Testis (tissue), 2 donors: ENCODE results near the gene PDK2.

ENCODE experiments used
- POLR2A ChIP-seq: fragments of 450-650 bp; IDR thresholded peaks from one replicate; pipeline ENCODE4 v1.6.1; 2017; ENCODE audit warnings: antibody characterized with exemption, mild to moderate bottlenecking, moderate library complexity
- TF ChIP-seq, protein P1 (sequence below), 3 experiments: fragments of 450-650 bp in 2 of 3; fragments of 200-600 bp in 1 of 3; sonication (generic) in 1 of 3; IDR thresholded peaks; one replicate each; pipeline ENCODE4 v1.5.1; 2016 to 2019; ENCODE audit warnings: antibody characterized with exemption in 3 of 3, mild to moderate bottlenecking in 2 of 3, moderate library complexity in 1 of 3

DNA sequence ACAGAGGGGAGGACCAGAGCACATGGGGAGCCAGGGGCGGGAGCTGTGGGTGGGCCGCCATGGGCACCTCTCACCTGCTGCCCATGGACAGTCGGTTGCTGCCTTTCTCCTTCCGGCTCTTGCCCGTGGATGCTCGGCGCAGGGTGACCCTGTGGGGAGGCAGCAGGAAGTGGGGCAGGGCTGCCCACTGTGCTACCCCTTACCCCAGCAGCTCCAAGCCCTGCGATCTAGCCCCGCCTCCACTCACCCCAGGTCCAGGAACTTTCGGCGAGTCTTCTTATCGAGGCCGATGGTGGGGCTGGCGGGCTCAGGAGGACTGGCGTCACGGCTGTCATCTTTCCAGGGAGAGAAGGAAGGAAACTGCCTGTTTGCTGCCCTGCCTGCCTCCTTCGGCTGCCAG, 20.6 kb downstream of the PDK2 start:
- TF ChIP-seq, protein P1, sequence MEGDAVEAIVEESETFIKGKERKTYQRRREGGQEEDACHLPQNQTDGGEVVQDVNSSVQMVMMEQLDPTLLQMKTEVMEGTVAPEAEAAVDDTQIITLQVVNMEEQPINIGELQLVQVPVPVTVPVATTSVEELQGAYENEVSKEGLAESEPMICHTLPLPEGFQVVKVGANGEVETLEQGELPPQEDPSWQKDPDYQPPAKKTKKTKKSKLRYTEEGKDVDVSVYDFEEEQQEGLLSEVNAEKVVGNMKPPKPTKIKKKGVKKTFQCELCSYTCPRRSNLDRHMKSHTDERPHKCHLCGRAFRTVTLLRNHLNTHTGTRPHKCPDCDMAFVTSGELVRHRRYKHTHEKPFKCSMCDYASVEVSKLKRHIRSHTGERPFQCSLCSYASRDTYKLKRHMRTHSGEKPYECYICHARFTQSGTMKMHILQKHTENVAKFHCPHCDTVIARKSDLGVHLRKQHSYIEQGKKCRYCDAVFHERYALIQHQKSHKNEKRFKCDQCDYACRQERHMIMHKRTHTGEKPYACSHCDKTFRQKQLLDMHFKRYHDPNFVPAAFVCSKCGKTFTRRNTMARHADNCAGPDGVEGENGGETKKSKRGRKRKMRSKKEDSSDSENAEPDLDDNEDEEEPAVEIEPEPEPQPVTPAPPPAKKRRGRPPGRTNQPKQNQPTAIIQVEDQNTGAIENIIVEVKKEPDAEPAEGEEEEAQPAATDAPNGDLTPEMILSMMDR (IDR thresholded peaks at IDR 0.05): no peak
- no peak for TF ChIP-seq POLR2A
